Endometrial microvascular endothelial cells (primary cell): Measurements from ENCODE around the gene VRK1. TPM values are rescaled to one million over a fixed set of nuclear protein-coding genes. Genes with fewer than 3 reads are reported as not detected.

ENCODE experiments used
- in situ Hi-C: cut with HindIII; loops from 2 replicates; pipeline ENCODE4 v1.10.0; 2017; ENCODE audit warnings: low sequenced_read_pairs, low pct_unique_long_range_greater_than_20kb; ENCODE audit errors: inconsistent ontology term
- total RNA-seq: library from RNA; depleted of rRNA; stranded (reverse); fragments of >200 nt; gene quantifications from one replicate; pipeline ENCODE4 v1.2.3, GENCODE V29; 2015; ENCODE audit errors: inconsistent ontology term

Gene VRK1
- total RNA-seq, 1 donor from 2014 or later: 17.5 TPM

GRCh38 chr14:96783915-96784224, 13.3 kb upstream of the VRK1 start:
- in situ Hi-C loops: no loop called here

- in situ Hi-C loops: no loop called here
These were observed 7.0 kb upstream of the VRK1 start for GRCh38 chr14:96790186-96790585.

- in situ Hi-C loops: no loop called here
These were observed 6.5 kb upstream of the VRK1 start for GRCh38 chr14:96790706-96791105.

DNA sequence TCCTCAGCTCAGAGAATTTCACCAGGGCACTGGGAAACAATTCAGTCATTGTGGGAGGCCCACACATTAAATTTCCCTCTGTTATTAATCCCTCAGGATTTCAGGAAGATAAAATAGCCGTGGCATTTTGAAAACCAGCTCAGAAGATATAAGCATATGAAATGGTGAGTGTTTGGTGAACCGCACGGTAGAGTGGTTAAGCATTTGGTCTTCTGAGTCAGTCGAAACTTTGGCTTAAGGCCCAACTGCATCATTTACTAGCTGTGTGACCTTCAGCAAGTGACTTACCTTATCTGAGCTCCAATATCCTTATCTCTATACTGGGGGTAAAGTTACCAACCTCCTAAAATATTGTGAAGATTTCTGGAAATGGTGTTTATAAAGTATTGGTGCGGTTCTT, 5.2 kb upstream of the VRK1 start:
- in situ Hi-C loops: no loop called here

- in situ Hi-C loops: no loop called here
These were observed 4.6 kb upstream of the VRK1 start for GRCh38 chr14:96792591-96792990.

DNA sequence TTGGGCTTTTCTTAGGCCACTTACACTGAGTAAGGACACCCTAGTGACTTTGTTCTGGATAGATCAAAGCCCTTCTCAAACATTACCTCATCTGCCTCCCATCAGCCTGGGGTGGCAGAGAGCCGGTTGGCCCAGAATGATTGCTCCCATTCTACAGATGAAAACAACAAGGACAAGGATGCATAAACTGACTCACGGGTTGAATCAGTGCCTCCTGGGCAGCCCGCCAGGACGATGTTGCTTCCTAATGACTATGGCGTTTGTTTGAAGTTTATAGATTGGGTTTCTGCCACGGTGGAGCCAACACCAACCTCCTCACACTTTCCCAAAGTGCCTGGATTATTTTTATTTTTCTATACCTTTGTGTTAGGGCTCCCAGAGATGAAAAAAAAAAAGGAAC, 3.6 kb upstream of the VRK1 start:
- in situ Hi-C loops: no loop called here

- in situ Hi-C loops: no loop called here
These were observed 1.9 kb upstream of the VRK1 start for GRCh38 chr14:96795109-96795828.

GRCh38 chr14:96797582-96798349, 584 bp downstream of the VRK1 start:
- in situ Hi-C loops: no loop called here

- in situ Hi-C loops: no loop called here
These were observed 1.8 kb downstream of the VRK1 start for GRCh38 chr14:96798956-96799355.

DNA sequence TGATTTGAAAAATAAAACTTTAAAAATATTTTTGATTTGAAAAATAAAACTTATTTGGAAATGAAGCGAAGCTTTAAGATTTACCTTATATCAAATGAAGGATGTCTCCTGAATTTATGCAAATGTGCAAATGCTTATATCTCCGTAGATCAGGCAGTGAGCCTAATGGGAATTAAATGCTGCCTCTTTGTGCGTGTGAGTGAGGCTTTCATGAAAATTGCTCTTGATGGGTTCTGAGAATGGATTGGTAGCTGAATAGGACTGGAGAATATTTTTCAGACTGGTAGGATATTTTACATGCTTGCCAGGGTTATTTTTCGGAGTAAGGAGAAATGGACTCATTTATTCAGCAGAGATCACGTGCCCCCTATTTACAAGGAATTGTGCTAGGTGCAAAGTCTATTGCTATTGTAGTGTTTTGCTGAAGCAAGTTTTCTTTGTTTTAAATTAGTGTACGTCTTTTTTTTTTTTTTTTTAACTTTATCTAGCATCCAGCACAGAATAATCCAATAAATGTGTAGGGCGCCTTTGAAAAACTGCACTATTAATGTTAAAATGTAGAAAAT, 2.4 kb downstream of the VRK1 start:
- in situ Hi-C loops: loop anchor here (10.0 kb wide), 1 partner anchor 55 kb away; no protein-coding TSS in a partner anchor

- in situ Hi-C loops: loop anchor here (10.0 kb wide), 1 partner anchor 53 kb away; no protein-coding TSS in a partner anchor
These were observed 4.7 kb downstream of the VRK1 start for GRCh38 chr14:96801931-96802330.

DNA sequence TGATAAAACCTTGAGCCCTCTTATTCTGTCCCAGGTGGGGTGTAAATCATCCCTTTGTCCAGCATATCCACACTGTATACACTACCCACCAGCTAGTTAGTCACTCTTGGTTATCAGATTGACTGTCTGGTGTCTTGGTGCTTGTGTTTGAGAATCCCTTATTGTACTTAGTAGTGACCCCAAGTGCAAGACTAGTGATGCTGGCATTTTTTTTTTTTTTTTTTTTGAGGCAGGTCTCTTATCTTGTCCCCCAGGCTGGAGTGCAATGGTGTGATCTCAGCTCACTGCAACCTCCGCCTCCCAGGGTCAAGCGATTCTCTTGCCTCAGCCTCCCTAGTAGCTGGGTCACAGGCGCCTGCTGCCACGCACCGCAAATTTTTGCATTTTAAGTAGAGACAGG, 5.8 kb downstream of the VRK1 start:
- in situ Hi-C loops: loop anchor here (10.0 kb wide), 1 partner anchor 52 kb away; no protein-coding TSS in a partner anchor

GRCh38 chr14:96803958-96804357, 6.8 kb downstream of the VRK1 start:
- in situ Hi-C loops: loop anchor here (10.0 kb wide), 1 partner anchor 51 kb away; no protein-coding TSS in a partner anchor

GRCh38 chr14:96804895-96805294, 7.7 kb downstream of the VRK1 start:
- in situ Hi-C loops: loop anchor here (10.0 kb wide), 1 partner anchor 50 kb away; no protein-coding TSS in a partner anchor

DNA sequence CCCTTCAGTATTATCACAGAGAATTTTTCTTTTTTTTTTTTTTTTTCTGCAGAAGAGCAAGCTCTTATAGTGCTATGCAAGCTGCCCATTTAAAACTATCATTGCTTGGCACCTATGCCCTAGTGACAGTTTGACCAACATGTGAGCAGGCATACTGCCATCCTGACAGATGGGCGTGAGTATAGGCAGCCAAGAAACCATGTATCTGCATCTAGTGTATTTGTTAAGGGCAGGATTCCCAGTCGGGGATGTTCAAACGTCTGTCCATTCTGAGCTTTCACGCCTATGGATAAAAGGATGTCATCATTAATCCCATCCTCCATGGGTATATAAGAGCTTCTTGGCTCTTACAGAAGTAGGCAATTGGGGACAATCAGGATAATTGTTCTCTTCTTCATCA, 8.8 kb downstream of the VRK1 start:
- in situ Hi-C loops: loop anchor here (10.0 kb wide), 1 partner anchor 49 kb away; no protein-coding TSS in a partner anchor

DNA sequence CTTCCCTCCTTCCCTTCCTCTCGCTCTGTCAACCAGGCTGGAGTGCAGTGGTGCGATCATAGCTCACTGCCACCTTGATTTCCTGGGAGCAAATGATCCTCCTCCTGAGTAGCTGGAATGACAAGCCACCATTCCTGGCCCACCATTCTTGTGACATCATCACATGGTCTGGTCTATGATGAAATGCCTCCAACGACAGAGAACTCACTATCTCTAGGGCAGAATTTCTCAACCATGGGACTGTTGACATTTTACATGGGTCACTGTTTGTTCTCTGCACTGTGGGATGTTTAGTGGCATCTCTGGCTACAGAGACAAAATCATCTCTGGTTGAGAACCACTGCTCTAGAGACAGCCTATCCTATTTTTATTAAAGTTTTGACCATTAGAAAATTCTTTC, 9.7 kb downstream of the VRK1 start:
- in situ Hi-C loops: loop anchor here (10.0 kb wide), 1 partner anchor 48 kb away; no protein-coding TSS in a partner anchor

DNA sequence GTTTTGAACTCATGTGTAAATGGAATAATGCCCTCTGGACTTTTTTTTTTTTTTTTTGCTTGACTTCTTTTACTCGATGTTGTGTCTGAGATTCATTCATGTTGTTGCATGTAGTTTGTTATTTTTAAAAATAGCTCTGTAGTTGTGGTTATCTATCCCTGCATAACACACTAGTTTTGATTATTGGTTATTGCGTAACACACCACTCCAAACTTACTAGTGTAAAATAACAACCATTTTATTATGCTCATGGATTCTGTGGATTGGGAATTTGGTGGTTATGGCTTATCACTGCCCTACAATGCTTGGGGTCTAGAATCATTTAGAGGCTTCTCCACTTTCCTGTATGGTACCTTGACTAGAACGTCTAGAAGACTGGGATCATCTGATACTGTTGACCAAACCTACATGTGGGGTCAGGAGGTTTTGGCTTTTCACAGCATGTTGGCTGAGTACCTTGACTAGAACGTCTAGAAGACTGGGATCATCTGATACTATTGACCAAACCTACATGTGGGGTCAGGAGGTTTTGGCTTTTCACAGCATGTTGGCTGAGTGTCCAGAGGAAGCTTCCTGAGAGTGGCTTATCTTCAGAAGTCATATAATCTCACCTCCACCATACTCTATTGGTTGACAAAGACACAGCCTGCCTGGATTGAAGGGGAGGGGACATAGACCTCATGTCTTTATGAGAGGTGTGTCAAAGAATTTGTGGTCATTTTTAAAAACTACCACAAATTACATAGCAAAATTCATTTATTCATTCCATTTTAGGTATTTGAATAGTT, 11.6 kb downstream of the VRK1 start:
- in situ Hi-C loops: loop anchor here (10.0 kb wide), 1 partner anchor 46 kb away; no protein-coding TSS in a partner anchor

- in situ Hi-C loops: no loop called here
These were observed 14.1 kb downstream of the VRK1 start for GRCh38 chr14:96811265-96811664.
